Glomerular visceral epithelial cell (primary cell): Measurements from ENCODE around the gene DENND1C.

Experiments
- DNase-seq: peaks from one replicate; pipeline ENCODE4 v3.0.0-alpha.2; 2016; ENCODE audit errors: extremely low spot score

Gene DENND1C, protein sequence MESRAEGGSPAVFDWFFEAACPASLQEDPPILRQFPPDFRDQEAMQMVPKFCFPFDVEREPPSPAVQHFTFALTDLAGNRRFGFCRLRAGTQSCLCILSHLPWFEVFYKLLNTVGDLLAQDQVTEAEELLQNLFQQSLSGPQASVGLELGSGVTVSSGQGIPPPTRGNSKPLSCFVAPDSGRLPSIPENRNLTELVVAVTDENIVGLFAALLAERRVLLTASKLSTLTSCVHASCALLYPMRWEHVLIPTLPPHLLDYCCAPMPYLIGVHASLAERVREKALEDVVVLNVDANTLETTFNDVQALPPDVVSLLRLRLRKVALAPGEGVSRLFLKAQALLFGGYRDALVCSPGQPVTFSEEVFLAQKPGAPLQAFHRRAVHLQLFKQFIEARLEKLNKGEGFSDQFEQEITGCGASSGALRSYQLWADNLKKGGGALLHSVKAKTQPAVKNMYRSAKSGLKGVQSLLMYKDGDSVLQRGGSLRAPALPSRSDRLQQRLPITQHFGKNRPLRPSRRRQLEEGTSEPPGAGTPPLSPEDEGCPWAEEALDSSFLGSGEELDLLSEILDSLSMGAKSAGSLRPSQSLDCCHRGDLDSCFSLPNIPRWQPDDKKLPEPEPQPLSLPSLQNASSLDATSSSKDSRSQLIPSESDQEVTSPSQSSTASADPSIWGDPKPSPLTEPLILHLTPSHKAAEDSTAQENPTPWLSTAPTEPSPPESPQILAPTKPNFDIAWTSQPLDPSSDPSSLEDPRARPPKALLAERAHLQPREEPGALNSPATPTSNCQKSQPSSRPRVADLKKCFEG

DNA sequence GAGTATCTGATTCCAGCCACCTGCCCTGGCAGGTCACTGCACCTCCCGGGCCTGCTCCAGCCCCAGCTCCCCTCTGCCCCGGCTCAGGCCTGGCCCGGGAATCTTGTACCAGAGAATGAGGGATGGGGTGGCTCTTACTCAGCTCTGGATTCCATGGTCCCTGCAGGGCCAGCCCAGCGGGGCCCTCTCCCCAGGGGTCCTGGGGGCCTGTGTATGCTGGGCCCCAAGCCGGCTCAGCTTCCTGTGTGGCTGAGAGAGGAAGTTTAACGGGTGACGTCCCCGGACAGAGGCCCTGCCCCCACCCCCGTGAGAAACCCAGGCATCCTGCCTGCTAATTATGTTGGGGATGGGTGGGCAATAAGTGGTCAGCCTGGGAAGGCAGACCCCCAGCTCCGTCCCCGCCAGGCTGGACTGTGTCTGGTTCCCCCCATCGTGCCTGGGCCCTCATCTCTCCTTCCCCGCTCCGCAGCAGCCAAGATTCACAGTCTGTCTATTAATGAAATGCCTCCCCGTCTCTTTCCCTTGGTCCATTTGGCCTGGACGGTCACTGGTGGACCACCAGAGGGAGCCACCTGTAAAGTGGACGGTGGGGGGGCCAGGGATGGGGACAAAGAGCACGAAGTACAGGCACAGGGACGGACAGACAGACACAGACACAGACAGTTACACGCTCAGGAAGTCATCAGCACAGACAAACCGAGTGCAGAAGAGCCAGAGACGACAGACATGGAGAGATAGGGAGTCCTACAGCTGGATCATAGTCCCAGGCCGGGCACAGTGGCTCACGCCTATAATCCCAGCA, at the start of gene DENND1C:
Gene DENND1C (minus strand): TSS at position 247 of the 802 bp plus-strand sequence. CDS start 92 bp downstream, at position 155.
- no peak for DNase-seq

DNA sequence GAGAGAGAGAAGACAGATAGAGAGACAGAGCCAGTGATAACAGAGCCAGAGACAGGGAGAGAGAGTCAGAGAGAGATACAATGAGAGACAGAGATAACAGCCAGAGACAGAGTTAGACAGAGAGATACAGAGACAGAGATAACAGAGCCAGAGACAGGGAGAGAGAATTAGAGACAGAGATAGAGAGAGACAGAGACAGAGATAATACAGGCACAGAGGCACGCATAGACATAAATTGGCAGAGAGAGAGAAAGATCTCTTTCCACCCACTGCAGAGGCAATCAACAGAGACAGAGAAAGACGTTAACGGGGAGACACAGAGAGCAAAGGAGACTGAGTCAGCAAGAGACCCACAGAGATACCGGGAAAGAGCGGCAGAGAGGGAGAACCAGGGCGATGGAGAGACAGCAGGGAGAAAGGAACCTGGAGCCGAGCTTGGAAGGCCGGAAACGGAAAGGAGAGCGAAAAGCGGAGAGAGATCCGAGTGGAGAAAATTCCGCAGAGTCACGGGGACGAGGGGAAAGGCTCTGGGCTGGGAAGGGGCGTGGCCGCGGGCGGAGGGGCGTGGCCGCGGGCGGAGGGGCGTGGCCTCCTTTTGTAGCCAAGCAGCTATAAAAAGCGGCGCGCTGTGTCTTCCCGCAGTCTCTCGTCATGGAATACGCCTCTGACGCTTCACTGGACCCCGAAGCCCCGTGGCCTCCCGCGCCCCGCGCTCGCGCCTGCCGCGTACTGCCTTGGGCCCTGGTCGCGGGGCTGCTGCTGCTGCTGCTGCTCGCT, 49.0 kb upstream of the DENND1C start, which contains the start of gene TNFSF9:
Gene TNFSF9 (plus strand): TSS at position 641 of the 777 bp plus-strand sequence. CDS start 11 bp downstream, at position 652.
- DNase-seq = peak; percentile 96

DNA sequence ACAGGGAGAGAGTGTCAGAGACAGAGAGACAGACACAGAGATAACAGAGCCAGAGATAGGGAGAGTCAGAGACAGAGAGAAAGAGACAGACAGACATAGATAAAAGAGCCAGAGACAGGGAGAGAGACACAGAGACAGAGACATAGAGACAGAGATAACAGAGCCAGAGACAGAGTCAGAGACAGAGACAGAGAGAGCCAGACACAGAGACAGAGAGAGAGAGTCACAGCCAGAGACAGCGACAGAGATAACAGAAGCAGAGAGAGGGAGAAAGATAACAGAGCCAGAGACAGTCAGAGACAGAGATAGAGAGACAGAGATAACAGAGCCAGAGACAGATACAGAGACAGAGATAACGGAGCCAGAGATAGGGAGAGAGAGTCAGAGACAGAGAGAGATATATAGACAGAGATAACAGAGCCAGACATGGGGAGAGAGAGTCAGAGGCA, 48.4 kb upstream of the DENND1C start:
- no peak for DNase-seq

DNA sequence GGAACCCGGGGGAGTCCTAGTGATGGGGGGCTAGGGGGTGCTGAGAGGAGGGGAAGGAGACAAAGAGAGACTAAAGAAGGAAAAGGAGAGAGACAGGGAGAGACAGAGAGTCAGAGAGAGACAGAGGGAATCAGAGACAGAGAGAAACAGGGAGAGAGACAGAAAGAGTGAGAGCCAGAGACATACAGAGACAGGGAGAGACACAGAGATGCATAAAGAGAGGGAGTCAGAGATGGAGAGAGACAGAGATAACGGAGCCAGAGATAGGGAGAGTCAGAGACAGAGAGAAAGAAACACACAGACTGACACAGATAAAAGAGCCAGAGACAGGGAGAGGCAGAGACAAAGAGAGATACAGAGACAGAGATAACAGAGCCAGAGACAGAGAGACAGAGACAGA, 47.8 kb upstream of the DENND1C start:
- DNase-seq = no peak

DNA sequence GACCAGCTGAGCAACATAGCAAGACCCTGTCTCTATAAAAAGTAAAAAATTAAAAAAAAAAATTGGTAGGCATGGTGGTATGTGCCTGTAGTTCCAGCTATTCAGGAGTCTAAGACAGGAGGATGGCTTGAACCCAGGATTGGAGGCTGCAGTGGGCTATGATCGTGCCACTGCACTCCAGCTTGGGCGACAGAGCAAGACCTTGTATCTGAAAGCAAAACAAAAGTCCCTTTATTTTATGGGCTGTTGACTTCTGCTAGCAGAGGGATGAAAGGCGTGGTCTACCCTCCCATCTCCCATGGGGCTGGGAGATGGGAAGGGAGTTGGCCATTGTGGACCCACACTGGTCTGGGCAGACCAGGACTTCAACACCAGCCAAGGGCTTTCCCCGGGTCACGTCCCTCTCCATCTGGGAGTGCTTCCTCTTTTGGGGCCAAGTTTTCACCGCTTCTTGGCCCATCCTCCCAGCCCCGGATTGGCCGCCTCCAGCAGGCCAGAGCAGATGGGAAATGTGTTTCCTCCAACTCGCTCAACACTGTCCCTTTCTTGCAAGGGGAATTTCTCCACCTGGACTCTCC, 47.0 kb upstream of the DENND1C start:
- DNase-seq = no peak

DNA sequence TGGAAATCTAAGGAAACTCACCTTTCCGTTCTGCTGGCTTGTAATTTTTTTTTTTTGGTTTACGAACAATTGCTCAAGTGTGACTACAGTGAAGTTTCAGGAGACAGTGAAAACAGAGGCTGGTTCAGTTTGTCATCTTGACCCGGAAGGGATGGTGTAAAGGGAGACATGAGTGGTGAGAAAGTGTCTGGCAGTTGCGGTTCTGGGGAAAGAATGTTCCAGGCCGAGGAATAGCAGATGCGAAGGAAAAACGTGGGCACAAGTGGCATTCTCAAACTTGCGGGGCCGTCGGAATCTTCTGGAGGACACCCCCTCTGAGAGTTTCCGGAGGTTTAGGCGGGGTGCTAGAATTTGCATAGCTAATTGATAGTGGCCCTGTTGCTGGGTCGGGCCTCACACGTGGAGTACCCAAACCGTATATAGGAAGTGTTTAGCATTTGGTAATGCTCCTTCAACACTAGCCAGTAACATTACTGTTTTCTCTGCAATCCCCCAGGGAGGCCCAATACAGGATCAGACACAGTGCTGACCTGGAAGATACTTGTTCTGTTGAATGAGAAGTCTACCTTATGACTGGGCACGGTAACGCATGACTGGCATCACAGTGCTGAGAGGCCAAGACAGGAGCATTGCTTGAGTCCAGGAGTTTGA, 46.4 kb upstream of the DENND1C start:
- no peak for DNase-seq

DNA sequence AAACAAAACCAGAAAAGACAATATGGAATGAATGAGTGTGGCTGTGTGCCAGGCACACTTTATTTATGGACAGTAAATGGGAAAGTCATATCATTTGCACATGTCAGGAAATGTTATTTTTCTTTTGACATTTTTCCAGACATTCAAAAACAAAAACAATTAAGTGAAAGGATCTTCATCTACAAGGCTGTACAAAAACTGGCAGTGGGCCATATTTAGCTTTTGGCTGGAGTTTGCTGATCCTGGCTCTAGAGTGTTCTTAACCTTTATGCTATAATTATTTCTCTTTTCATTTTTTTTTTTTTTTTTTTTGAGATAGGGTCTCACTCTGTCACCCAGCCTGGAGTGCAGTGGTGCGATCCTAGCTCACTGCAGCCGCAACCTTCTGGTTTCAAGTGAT, 42.7 kb upstream of the DENND1C start:
- DNase-seq = no peak

DNA sequence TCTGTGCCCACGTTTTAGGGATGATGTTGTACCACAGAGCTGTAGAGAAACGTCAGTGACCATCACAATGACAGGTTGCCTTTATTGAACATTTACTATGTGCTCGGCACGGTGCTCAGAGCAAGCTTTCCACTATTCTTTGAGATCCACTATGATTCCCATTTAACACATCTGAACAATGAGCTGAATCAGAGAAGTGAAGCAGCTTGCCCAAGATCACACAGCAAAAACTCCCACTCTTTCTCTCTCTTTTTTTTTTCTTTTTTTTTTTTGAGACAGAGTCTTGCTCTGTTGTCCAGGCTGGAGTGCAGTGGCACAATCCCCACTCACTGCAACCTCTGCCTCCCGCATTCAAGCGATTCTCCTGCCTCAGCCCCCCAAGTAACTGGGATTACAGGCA, 41.1 kb upstream of the DENND1C start:
- no peak for DNase-seq

DNA sequence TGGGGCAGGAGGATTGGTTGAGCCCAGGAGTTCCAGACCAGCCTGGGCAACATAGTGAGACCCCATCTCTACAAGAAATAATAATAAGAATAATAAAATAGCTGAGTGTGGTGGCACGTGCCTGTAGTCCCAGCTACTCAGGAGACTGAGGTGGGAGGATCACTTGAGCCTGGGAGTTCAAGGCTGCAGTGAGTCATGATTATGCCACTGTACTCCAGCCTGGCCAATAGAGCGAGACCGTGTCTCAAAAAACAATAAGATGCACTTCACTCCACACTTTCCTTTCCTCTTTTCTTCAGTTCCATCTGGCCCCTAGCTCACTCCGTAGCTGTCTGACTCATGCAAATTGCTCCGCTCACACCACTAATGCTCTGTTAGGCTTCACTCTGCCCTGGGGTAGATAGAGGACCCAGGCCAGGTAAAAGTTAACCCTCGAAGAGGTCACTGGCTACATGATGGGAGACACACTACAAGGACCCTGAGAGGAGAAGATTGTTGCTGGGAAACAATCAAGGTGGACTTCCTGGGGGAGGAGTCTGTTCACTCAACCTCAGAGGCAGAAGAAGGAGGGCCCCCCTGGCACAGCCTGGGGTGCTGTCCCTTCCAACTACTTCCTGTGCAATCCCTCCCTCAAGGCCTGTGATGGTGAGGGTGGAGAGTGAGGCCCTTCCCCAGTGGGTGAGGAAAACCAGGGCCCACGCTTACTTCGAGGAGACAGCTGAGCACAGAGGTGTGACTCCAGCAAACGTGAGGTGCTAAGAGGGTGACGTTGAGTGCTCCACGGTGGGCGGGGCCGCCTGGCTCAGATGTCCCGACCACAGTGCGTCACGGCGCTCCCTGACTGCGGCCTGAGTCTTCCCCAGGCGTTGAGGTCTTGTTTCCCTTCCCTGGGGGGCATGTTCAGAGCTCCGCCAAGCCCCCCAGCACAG, 40.4 kb upstream of the DENND1C start:
- peak; percentile 86 for DNase-seq

DNA sequence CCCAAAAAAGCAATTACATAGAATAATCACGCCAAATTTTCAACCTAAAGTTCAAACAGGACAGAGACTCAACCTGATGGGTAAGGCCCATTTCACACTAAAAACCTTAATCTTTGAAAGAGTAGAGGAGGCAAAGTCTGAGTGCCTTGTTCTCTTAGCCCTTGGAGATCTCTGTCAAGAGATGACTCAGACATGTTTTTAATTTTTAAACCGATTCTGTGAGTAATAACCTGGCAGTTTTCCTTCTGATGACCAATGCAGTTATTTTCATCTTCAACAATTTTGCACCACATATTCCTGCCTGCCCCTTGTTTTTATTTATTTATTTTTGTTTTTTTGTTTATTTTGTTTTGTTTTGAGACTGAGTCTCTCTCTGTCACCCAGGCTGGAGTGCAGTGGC, 37.7 kb upstream of the DENND1C start:
- peak; percentile 81 for DNase-seq

DNA sequence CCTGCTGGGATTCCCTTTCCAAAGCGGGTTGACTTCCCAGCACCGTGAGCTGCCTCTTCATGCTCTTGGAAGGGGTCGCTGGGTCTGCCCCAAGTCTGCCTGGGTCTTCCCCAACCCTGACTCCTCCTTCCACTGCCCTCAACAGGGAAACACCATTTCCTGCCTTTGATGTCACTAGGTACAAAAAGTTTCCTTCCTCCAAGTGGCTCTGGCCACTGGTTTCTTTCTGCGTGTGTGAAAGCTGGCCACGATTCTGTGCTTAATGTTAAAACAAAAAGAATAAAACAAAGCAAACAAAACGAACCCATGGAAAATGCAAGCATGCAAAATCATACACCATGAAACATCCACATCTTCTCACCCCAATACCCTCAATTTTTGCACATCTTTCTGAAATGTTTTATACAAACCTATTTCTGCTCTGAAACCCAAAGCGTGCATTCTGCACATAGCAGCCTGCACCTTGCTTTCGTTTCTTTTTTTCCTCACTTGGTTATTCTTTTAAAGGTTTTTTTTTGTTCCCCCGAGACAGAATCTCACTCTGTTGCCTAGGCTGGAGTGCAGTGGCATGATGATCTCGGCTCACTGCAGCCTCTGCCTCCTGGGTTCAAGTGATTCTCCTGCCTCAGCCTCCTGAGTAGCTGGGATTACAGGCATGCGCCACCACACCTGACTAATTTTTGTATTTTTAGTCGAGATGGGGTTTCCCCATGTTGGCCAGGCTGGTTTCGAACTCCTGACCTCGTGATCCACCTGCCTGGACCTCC, 36.7 kb upstream of the DENND1C start:
- DNase-seq = no peak

DNA sequence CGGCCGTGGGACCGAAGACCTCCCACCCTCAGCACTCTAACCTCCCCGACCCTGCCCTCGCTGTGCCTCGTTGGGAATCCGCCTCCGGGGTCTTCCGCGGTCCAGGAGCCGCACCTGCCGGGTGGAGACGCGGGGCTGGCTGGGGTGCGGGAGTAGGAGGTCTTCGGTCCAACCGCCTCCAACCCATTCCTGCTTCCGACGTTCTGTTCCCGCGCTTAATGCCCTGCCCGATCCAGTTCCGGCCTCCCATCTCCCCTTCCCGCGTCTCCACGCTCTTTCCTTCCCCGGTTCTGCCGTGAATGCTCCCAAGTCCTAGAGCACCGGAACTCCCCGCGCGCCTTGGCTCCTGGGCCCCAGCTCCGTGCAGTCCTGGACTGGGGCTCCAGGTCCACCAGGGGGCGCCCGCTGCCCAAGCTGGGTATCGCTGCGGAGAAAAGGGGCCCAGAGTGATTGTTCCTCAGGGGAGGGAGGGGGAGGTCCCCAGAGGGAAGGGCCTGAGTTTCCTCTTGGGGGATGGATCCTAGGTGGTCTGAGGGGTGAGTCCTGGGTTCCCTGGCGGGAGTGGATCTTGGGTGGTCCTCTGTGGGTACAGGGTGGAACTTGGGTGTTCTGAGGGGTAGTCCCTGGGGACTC, 35.2 kb upstream of the DENND1C start:
- DNase-seq = peak; percentile 92

DNA sequence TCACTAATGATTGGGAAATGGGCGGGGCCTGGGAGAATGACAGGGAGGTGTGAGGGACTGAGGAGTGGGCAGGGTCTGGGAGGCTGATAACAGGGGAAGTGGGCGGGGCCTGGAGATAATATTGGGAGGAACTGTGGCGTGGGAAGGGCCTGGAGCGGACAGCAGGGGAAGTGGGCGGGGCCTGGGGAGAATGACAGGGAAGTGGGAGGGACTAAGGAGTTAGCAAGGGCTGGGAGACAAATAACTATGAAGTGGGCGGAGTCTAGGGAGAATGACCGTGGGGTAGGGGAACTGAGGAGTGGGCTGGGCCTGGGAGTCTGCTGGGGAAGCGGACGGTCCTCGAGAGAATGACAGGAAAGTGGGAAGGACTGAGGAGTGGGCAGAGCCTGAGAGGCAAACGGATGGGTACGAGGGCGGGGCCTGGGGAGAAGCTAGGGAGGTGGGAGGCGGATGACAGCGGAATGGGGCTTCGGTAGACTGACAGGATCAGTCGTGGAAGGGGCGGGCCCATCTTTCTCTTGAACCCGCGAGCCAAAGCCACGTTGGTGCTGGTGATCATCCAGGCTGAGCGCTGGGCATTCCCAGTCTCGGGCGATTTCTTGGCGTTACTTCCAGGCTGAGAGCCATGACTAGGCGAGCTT, 34.6 kb upstream of the DENND1C start:
- DNase-seq = peak; percentile 94

DNA sequence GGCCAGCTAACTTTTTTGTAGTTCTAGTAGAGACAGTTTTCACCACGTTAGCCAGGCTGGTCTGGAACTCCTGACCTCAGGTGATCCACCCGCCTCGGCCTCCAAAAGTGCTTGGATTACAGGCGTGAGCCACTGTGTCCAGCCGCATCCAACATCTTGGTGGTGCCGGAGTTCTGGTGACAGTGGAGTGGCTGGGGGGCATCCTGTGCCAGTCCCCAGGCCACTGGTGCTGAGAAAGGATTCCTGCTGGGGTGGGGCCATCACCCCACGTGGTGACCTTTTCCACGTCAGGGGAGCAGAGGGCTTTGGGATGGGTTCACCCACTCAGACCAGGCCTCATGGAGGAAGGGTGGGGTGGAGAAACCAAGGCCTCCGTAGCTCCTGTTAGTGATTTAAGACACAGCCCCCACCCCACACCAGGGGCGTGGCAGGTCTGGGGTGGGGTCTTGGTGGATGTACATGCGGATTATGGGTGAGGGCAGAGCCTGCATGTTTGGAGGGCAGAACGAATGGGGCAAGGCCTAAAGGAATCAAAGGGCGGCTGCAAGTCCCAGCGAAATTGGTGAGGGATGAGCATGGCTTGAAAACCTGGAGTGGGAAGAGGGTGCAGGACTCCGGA, 33.4 kb upstream of the DENND1C start:
- no peak for DNase-seq

DNA sequence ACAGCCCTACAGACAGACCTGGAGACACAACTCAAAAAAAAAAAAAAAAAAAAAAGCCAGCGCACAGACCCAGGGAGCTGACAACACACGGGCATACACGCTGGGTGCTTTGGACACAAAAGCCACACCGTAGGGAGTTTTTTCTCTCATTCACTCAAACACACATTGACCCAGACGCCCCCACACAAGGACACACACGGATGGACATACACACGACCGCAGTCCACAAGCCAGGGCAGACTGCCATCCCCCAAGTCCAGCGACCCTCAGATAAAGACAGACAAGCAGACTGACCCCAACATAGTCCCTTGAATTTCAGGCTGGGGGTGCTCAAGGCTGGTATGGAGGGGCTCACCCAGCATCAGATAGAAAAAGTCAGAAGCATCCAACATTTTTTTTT, 32.5 kb upstream of the DENND1C start:
- DNase-seq = no peak

DNA sequence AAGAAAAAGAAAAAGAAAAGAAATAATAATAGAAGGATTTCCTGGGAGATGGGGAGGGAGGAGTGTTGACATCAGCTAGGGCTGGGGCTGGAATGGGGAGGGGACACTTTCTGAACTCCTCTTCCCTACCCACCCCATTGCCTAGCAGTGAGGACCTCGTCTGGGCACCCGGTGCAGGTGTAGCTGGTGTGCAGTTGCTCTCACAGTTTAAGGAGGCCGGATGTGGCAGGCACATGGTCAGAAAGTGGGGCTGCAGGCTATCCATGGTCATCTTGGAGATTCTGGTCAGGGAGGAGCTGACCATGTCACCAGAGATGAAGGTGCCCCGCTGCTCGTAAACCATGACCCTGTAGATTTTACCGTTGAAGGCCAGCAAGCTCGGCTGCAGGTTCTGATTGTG, 29.0 kb upstream of the DENND1C start:
- no peak for DNase-seq
